AML-193 (cell line): ENCODE results near the gene NFKBIZ.
"Not testable (repeated sequence)": the region's sequence is repeated elsewhere in the genome, so short reads cannot be mapped to it uniquely, and the experiment has no call there.

Source experiments
- DNase-seq, 2 experiments: peaks; one replicate each; lab custom pipeline; 2025; lab: John Stamatoyannopoulos, UW

NFKBIZ gene

DNA sequence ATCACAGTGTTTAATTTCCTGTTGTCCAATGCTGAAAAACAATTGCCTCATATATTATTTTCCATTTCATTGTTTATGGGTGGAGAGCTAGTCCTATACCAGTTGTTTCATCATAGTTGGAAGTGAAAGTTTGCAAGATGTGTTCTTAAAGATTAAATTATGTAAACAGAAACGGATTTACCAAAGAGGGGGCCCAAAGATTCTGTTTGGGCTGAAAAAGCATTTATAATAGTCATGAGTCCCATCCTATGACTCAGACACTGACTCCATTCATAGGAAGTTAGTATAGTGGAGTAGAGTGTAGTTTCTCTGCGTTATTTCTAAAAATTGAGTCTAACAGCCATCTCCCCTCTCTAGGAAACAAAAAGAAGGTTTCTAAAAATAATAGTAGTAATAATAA lies 24.3 kb downstream of the NFKBIZ start:
- no peak for DNase-seq

DNA sequence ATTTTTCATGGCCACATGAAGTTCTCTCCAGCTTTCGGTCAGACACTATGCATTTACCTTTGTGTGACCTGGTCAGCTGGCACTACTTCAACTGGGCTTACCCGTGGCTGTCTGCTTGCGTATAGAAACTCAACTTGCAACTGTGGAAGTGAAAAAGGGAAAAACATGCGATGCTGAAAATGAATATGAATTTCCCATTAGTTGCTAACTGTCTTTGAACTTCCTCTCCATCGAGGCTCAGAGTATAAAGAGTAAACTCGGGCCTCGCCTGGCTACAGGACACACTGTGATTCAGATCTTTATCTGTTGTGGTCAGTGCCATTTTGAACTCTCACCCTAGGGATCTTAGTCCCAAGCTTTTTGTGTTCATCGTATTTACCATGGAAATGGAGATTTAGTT lies 26.8 kb downstream of the NFKBIZ start:
- DNase-seq = no peak

DNA sequence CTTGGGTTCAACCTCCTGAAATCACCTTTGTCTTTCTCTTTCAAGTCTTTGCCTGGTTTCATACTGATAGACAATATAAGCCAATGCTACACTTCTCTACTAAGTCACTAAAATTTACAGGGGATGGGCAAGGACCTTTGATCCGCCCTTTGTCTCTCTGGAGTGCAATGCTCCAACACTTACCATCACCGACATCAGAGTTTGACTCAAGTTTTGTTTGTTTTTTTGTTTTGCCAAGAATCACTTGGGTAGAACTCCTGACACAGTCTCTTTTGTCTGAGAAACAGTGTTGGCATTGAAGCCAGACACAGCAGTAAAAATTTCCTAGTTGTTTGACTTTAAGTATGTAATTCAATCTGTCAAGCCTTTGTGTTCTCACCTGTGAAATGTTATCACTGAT lies 29.3 kb downstream of the NFKBIZ start:
- DNase-seq = no peak

- no peak for DNase-seq
Observed at GRCh38 chr3:101879102-101879501, 29.8 kb downstream of the NFKBIZ start.

DNA sequence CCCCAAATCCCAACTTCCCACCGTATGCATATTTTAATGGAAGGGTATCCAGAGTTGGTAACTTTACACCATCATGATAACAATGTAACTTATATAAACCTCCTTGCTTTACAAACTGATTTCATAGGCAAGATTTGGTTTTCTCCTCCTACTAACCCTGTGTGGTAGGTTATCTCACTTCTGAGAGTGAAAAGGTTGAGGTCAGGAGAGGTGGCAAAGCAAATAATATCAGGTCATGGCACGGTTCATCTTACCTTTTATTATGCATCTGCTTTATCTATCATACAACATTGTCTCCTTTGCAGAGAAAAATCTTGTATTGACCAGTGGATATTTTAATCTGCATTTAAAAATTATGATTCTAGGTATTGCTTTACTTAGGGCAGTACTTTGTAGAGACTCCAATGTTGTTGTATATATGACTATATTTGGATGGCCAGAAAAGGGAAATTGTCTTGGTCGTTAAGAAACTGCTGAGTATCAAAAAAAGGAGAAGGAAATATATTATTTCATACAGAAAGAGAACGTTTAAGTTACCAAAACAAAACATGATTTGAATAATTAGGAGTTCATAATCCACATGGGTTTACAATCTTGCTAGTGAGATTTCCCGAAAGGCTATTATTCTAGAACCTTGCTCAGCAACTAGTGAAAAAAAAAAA lies 30.4 kb downstream of the NFKBIZ start:
- DNase-seq = peak; percentile 72 to 73

DNA sequence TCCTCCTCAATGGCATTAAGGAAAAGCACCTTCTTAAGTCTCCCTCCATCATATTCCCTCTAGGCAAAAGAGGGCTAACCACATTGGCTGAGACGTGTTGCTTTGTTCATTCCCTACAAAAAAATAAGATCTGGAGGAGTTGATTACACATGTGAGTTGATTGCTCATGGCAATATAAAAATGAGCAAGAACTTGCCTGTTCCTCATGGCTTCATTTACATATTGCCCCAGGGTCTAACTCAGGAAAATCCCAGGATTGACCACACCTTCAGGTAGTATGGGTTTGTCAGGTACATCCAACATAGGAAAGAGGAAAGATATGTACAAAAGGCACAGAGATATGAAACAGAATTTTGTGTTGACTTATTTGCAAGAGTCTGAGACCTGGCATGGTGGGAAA lies 35.5 kb downstream of the NFKBIZ start:
- no peak for DNase-seq

DNA sequence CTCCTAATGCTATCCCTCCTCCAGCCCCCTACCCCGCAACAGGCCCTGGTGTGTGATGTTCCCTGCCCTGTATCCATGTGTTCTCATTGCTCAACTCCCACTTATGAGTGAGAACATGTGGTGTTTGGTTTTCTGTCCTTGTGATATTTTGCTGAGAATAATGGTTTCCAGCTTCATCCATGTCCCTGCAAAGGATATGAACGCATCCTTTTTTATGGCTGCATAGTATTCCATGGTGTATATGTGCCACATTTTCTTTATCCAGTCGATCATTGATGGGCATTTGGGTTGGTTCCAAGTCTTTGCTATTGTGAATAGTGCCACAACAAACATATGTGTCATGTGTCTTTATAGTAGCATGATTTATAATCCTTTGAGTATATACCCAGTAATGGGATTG lies 36.3 kb downstream of the NFKBIZ start:
- not testable (repeated sequence) for DNase-seq

- DNase-seq = no peak
Observed at GRCh38 chr3:101886626-101887025, 37.3 kb downstream of the NFKBIZ start.

DNA sequence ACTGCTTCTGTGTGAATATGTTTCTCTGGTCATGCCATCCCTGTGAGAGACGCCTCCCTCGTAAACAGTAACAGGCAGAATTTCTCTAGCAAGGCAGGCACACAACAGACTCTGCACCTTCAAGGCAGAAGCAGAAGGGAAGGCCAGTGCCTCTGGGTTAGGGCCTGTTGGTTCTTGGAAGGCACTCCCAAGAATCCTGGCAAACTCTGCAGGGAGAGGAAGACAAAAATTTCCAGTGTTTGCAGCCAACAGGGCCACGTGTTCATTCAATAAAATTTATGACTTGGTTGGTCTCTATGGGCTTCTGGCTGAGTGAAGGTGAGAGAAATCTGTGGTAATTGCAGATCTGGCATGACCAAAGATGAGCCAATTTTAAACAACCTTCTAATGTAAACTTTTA lies 39.3 kb downstream of the NFKBIZ start:
- no peak for DNase-seq

- DNase-seq = no peak
Observed at GRCh38 chr3:101890716-101891115, 41.4 kb downstream of the NFKBIZ start.

GRCh38 chr3:101892648-101893047 lies 43.3 kb downstream of the NFKBIZ start:
- DNase-seq = no peak

GRCh38 chr3:101896083-101896757 lies 46.9 kb downstream of the NFKBIZ start:
- DNase-seq = no peak

DNA sequence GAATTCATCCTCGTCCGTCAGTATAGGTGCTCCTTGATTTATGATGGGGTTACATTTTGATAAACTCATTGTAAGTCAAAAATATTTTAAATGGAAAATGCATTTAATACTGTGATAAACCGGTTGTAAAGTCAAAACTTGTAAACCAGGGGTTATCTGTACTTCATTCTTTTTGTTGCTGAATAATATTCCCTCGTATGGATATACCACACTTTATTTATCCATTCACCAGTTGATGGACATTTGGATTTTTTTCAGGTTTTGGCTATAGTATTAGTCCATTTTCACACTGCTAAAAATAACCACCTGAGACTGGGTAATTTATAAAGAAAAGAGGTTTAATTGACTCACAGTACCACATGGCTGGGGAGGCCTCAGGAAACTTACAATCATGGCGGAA lies 47.7 kb downstream of the NFKBIZ start:
- DNase-seq = no peak

DNA sequence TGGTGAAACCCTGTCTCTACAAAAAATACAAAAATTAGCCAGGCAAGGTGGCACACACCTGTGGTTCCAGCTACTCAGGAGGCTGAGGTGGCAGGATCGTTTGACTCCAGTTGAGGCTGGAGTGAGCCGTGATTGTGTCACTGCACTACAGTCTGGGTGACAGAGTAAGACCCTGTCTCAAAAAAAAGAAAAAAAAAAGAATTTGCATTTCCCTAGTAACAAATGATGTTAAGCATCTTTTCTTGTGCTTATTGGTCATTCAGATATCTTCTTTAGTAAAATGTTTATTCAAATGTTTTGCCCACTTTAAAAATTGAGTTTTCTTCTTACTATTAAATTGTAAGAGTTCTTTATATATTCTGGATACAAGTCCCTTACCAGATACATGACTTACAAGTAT lies 48.7 kb downstream of the NFKBIZ start:
- no peak for DNase-seq

DNA sequence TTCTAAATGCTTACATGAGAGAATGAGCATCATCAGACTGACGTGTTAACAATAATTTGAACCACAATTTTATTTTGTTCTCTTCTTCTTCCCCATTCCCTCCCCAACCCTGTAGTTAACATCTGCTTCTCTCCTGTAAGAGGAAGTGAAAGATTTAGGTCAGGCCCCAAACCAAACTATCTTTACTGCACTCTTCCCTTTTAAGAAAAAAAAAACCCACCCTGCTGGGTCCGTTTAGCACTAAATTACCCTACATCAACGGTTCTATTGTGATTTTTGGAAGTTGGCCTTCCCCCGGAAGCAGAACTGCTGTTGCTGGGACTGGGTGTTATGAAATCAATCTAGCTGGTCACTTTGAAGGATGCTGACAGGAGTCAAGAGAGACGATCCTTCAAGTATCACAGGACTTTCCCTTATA lies 49.4 kb downstream of the NFKBIZ start:
- peak; percentile 88 to 94 for DNase-seq

DNA sequence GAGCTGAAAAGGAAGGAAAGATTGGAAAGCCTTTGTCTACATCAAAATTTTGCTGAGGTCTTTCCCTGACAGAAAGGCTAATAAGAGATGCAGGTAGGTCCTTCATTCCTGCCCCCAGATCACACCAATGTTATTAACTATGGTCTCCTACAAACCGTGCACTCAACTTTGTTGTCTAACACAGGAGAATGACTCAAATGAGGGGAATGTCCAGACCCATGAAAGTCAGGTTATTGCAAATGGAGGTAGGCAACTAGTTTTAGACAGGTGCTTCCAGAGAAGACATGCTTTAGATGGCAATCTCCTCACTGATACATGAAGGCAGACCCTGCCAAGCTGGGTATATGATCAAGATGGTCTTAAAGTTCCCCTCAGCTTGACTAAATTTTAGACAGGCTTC lies 51.0 kb downstream of the NFKBIZ start:
- no peak for DNase-seq

GRCh38 chr3:101900736-101901135 lies 51.4 kb downstream of the NFKBIZ start:
- DNase-seq = no peak

GRCh38 chr3:101902041-101902440 lies 52.7 kb downstream of the NFKBIZ start:
- peak; percentile 17 for DNase-seq

DNA sequence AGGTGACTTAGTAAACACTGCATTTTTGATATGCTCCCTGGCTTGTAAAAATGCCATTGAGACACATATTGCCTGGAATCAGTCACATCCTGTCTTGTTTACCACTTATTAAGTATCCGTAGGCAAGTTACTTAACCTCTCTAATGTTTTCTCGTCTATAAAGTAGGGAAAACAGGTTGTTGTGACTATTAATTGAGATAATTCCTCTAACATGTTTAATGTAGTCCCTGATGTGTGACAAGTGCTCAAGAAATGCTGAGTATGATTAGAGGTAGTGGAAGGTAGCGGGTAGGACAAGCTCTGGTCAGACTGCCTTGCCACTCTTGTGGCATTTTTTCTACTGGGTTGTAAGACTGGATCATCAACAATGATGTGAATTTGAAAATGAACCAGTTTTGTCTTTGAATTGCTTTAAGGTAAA lies 54.1 kb downstream of the NFKBIZ start:
- no peak for DNase-seq

GRCh38 chr3:101905573-101905972 lies 56.3 kb downstream of the NFKBIZ start:
- not testable (repeated sequence) for DNase-seq
